Right lobe of liver (tissue), 6 donors: ENCODE measurements around the gene EMC10. TPM values are rescaled to one million over a fixed set of nuclear protein-coding genes. Genes with fewer than 3 reads are reported as not detected.

ENCODE experiments used
- ATAC-seq, 4 donors: fragments of 200-7000 bp; cut with Tn5 transposase; one replicate each; pipeline ENCODE4 v1.9.1; 2020; ENCODE audit warnings: mild to moderate bottlenecking in 4 of 4, moderate library complexity in 4 of 4
- DNase-seq, 3 donors: peaks; one replicate each; pipeline ENCODE4 v3.0.0-alpha.2; 2020
- H3K27ac ChIP-seq, 3 donors: fragments of 200-600 bp; one replicate each; pipeline ENCODE4 v1.8.0; 2022
- H3K27me3 ChIP-seq, 2 donors: fragments of 200-600 bp; one replicate each; pipeline ENCODE4 v1.8.0; 2022
- H3K36me3 ChIP-seq, 4 donors: fragments of 200-600 bp; sonication (generic) in 1 of 4; one replicate each; pipeline versions ENCODE4 v1.5.1 to v1.8.0; 2017 to 2022; ENCODE audit warnings: control low read depth in 1 of 4
- H3K4me1 ChIP-seq, 4 donors: fragments of 200-600 bp; sonication (generic) in 1 of 4; one replicate each; pipeline versions ENCODE4 v1.5.1 to v1.8.0; 2017 to 2022; ENCODE audit warnings: control low read depth in 1 of 4
- H3K4me3 ChIP-seq, 3 donors: fragments of 200-600 bp; one replicate each; pipeline ENCODE4 v1.8.0; 2022
- H3K9me3 ChIP-seq, 4 donors: fragments of 200-600 bp; sonication (generic) in 1 of 4; one replicate each; pipeline versions ENCODE4 v1.5.1 to v1.8.0; 2017 to 2022; ENCODE audit warnings: control low read depth in 1 of 4
- CTCF ChIP-seq, 4 donors: fragments of 200-600 bp in 3 of 4; fragments of 450-650 bp in 1 of 4; IDR thresholded peaks; one replicate each; pipeline versions ENCODE4 v1.5.1 to v1.8.0; 2016 to 2022; ENCODE audit warnings: antibody characterized with exemption in 4 of 4, mild to moderate bottlenecking in 2 of 4
- POLR2A ChIP-seq: fragments of 450-650 bp; IDR thresholded peaks from one replicate; pipeline ENCODE4 v1.6.1; 2017; ENCODE audit warnings: antibody characterized with exemption, mild to moderate bottlenecking
- WGBS: methylation state at CpG from one replicate; pipeline ENCODE4 v1.1.6; 2018; ENCODE audit warnings: low coverage, low lambda C conversion rate; ENCODE audit not compliant: insufficient coverage; ENCODE audit errors: missing lambda C conversion rate; 5-methylcytosine and 5-hydroxymethylcytosine counted together
- intact Hi-C, 2 donors: fragments of 100-400 bp; cut with DNase I; formaldehyde crosslinking; loops; one replicate each; pipeline versions ENCODE4 v1.11.2 to v1.14.1; 2022
- total RNA-seq, 6 experiments: library from RNA; depleted of rRNA in 2 of 6; stranded (reverse); fragments of >200 nt in 2 of 6; fragmentation: NEBNext Ultra II Directional in 3 of 6; extraction: Animal tissue kit (Norgen Biotek cat#: 25700) in 3 of 6; gene quantifications; one replicate each; pipeline versions ENCODE4 v1.1.0 to v1.2.4, GENCODE V29; 2016 to 2023
- donor health status: DM: no; HTN: yes; CAD: no.
- donor health status: DM: no; HTN: no; CAD: no.
- donor health status: DM: no; HTN: no; CAD: no.
- donor health status: DM: no; HTN: yes; CAD: no.
- donor health status: DM: no; HTN: yes; CAD: no.

The EMC10 gene
- total RNA-seq, 6 experiments from 2014 or later: 48.6 to 82.8 (median 74.2) TPM

DNA sequence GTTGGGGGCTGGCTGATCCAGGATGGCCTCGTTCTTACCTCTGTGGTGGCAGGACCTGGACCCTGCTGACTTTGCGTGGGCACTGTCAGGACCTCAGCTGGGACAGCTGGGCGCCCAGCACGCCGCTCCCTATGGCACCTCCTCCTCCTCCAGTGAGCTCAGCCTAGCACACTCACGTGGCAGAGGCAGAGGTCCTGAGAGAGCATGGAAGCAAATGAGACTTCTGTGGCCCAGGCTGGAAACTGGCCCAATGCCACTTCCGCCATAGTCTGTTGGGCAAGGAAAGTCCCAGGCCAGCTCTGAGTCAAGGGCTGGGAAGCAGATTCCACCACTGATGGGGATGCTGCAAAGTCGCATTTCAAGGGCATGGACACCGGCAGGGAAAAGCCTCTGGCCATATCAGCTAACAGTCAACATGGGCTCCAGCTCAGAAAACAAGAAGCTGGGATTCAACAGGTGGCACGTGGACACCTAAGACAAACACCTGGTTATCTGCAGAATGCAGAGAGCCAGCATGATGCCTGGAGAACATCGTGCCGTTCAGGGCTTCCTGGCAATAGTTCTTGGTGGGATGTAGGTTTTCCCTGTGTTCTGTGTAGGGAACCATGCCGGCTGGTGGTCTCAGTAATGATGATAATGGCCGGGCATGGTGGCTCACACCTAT, 26.9 kb upstream of the EMC10 start:
- intact Hi-C loops: no loop called here
- no peak for DNase-seq
- Histone ChIP-seq H3K9me3 (no peaks in the 10 kb centered on the region), H3K4me3 (no peak overlapping the region), H3K4me1 (no peaks in the 10 kb centered on the region), H3K36me3 (no peaks in the 10 kb centered on the region), H3K27me3 (no peaks in the 10 kb centered on the region), H3K27ac (no peak overlapping the region)
- no peak for ATAC-seq
- TF ChIP-seq POLR2A (no peak), CTCF (IDR thresholded peaks at IDR 0.05) (no peak)
- WGBS: 50% methylated on average over 3 of the region's 14 CpGs

DNA sequence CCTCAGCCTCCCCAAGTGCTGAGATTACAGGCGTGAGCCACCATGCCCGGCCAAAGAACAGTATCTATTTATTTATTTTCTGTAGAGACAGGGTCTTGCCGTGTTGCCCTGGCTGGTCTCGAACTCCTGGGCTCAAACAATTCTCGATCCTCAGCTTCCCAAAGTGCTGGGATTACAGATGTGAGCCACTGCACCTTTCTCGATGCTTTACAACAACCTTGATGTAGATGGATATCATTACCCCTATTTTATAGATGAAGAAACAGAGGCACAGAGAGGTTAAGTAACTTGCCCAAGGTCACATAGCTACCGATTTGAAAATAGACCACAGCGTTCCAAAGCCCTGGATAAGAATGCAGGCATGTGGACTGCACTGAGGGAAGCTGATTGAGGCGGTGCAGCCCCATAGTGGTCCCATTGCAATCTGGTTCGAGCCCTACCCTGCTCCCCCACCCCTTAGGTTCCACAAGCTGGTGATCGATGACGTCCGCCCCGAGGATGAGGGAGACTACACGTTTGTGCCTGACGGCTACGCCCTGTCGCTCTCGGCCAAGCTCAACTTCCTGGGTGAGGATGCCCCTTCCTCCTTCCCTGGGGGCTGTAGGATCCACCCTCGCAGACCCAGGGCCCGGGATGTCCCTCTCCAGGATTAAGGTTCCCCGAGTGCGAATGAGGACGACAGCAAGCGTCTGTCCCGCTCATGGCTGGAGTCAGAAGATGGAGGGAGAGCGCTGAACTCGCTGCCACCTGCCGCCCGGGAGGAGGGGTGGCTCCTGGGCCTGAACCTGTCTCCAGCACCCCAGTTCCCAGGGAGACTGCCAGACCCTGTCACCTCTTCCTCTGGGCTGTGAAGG, 25.7 kb upstream of the EMC10 start:
- 48% methylated on average over 8 of the region's 30 CpGs for WGBS
- no peak for DNase-seq
- Histone ChIP-seq H3K36me3 (no peaks in the 10 kb centered on the region), H3K9me3 (no peaks in the 10 kb centered on the region), H3K4me1 (no peaks in the 10 kb centered on the region), H3K27me3 (no peaks in the 10 kb centered on the region), H3K4me3 (no peak overlapping the region), H3K27ac (no peak overlapping the region)
- no peak for ATAC-seq
- TF ChIP-seq CTCF (IDR thresholded peaks at IDR 0.05) (no peak), POLR2A (no peak)
- intact Hi-C loops: loop anchor here in 1 of 2 donors (10.0 kb wide), 1 partner anchor 76 kb away; the partner anchor contains the start of gene NR1H2

DNA sequence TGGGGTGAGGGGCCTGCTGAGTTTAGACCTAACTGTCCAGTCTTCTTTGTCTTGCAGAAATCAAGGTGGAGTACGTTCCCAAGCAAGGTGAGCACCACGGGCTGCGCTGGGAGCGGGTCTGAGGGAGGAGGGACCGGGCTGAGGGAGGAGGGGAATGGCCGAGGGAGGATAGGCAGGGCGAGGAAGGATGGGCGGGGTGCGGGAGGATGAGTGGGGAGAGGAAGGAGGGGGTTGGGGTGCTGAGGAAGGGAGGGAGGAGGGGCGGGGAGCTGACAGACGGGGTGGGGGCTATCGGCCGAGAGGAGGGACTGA, 25.1 kb upstream of the EMC10 start:
- DNase-seq (no peak), ATAC-seq (no peak)
- TF ChIP-seq POLR2A (no peak), CTCF (IDR thresholded peaks at IDR 0.05) (no peak)
- no peaks in the 10 kb centered on the region for H3K9me3 ChIP-seq
- WGBS: 40% methylated on average over 13 of the region's 13 CpGs
- no peaks in the 10 kb centered on the region for H3K27me3 ChIP-seq
- intact Hi-C loops: loop anchor here in 1 of 2 donors (10.0 kb wide), 1 partner anchor 76 kb away; the partner anchor contains the start of gene NR1H2
- H3K4me3 ChIP-seq: no peak overlapping the region
- no peak overlapping the region for H3K27ac ChIP-seq
- H3K36me3 ChIP-seq: no peaks in the 10 kb centered on the region
- H3K4me1 ChIP-seq: no peaks in the 10 kb centered on the region

GRCh38 chr19:50453243-50453642, 23.1 kb upstream of the EMC10 start:
- H3K27me3 ChIP-seq: no peaks in the 10 kb centered on the region
- no peak for DNase-seq
- 90% methylated on average over 3 of the region's 3 CpGs for WGBS
- no peak for ATAC-seq
- no peaks in the 10 kb centered on the region for H3K4me1 ChIP-seq
- H3K9me3 ChIP-seq: no peaks in the 10 kb centered on the region
- TF ChIP-seq CTCF (IDR thresholded peaks at IDR 0.05): no peak
- no peak for TF ChIP-seq POLR2A
- no peaks in the 10 kb centered on the region for H3K36me3 ChIP-seq
- no peak overlapping the region for H3K27ac ChIP-seq
- no peak overlapping the region for H3K4me3 ChIP-seq
- intact Hi-C loops: loop anchor here in 1 of 2 donors (10.0 kb wide), 1 partner anchor 78 kb away; the partner anchor contains the start of gene NR1H2
